H1 (cell line): ENCODE data around the gene ARHGAP42. TPM values are rescaled to one million over a fixed set of nuclear protein-coding genes. Genes with fewer than 3 reads are reported as not detected.

Source experiments
- CHD1 ChIP-seq: IDR thresholded peaks from 2 replicates; pipeline ENCODE4 v1.6.1; 2012; ENCODE audit warnings: low read depth, low read length, improper control_type of control experiment
- EP300 ChIP-seq, 2 experiments: IDR thresholded peaks; 1 replicate in 1 of 2; 2 replicates in 1 of 2; pipeline ENCODE4 v1.6.1; 2011 to 2012; ENCODE audit warnings: low read depth in 2 of 2, low read length in 2 of 2, mild to moderate bottlenecking in 2 of 2, borderline replicate concordance in 1 of 2, inconsistent platforms in 1 of 2, moderate library complexity in 1 of 2
- NANOG ChIP-seq: IDR thresholded peaks from 2 replicates; pipeline ENCODE4 v1.6.1; 2011; ENCODE audit warnings: low read length, low read depth, mild to moderate bottlenecking, inconsistent platforms; ENCODE audit not compliant: insufficient read depth, poor library complexity, severe bottlenecking
- RFX5 ChIP-seq: IDR thresholded peaks from 2 replicates; pipeline ENCODE4 v1.6.1; 2011; ENCODE audit warnings: low read depth, low read length, improper control_type of control experiment, borderline replicate concordance
- TAF7 ChIP-seq: optimal IDR thresholded peaks from 2 replicates; pipeline ENCODE3; 2011; ENCODE audit warnings: low read depth, mild to moderate bottlenecking, inconsistent platforms, low read length, moderate library complexity, borderline replicate concordance
- ZNF274 ChIP-seq: IDR thresholded peaks from 2 replicates; pipeline ENCODE4 v1.7.0; 2012; ENCODE audit warnings: low read length, borderline replicate concordance; ENCODE audit errors: extremely low read depth
- polyA plus RNA-seq, 7 experiments: library from polyadenylated mRNA; depleted of rRNA in 3 of 7; stranded (reverse) in 5 of 7; unstranded in 2 of 7; fragments of >200 nt in 5 of 7; fragments of 200-250 nt in 2 of 7; gene quantifications; 1 replicate in 5 of 7; 2 replicates in 1 of 7; 4 replicates in 1 of 7; pipeline versions ENCODE4 v1.2.1 to v1.2.3, GENCODE V29; 2011 to 2013; ENCODE audit warnings: missing spikeins in 2 of 7, mixed read lengths in 2 of 7
- total RNA-seq: library from RNA; stranded (reverse); fragmentation: NEBNext Ultra II Directional; extraction: Animal tissue kit (Norgen Biotek cat#: 25700); gene quantifications from 2 replicates; pipeline ENCODE4 v1.2.1, GENCODE V29; 2021
- TF ChIP-seq, protein P1 (sequence below): IDR thresholded peaks from 2 replicates; pipeline ENCODE4 v1.6.1; 2011; ENCODE audit warnings: low read length, improper control_type of control experiment

Gene ARHGAP42
- total and polyA plus RNA-seq, 2 of the 8 experiments (the other 6 are each of a cell fraction or from before 2014, with no cell fraction given) = 22.2 to 33.5 TPM

DNA sequence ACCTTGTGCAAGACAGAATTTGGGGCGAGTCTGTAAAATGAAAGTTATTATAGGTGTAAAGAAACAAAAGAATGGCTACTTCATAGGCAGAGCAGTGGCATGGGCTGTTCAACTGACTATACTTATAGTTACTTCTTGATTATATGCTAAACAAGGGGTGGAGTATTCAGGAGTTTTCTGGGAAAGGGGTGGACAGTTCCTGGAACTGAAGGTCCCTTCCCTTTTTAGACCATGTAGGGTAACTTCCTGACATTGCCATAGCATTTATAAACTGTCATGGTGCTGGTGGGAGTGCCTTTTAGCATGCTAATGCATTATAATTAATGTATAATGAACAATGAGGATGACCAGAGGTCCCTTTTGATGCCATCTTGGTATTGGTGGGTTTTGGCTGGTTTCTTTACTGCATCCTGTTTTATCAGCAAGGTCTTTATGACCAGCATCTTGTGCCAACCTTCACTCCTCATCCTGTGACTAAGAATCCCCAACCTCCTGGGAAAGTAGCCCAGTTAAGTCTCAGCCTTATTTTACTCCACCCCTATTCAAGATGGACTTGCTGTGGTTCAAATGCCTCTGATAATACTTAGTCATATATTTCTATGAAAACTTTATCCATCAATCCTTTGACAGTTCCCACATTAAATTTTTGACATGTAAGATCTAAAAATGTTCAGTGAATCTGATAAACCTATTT is 118.6 kb downstream of the ARHGAP42 start (continued):
- TF ChIP-seq NANOG = no peak
- TF ChIP-seq TAF7 = no peak
- TF ChIP-seq ZNF274 = no peak
- no peak for TF ChIP-seq EP300 (IDR thresholded peaks at IDR 0.05; ENCODE audit: borderline replicate concordance in 1 of 2, low read depth in 2 of 2, low read length in 2 of 2)
- TF ChIP-seq, protein P1, sequence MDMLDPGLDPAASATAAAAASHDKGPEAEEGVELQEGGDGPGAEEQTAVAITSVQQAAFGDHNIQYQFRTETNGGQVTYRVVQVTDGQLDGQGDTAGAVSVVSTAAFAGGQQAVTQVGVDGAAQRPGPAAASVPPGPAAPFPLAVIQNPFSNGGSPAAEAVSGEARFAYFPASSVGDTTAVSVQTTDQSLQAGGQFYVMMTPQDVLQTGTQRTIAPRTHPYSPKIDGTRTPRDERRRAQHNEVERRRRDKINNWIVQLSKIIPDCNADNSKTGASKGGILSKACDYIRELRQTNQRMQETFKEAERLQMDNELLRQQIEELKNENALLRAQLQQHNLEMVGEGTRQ = no peak
- no peak for TF ChIP-seq CHD1
- TF ChIP-seq RFX5 = no peak
